PC-9 (cell line): Measurements from ENCODE around the gene SMARCE1. TPM values are rescaled to one million over a fixed set of nuclear protein-coding genes. Genes with fewer than 3 reads are reported as not detected.

Experiments used
- Bru-seq: library from RNA; stranded (reverse); fragments of 400-500 nt; gene quantifications from one replicate; lab custom pipeline; 2021; lab: Mats Ljungman, UMichigan
- BruChase-seq, 2 experiments: library from RNA; stranded (reverse); fragments of 400-500 nt; gene quantifications; one replicate each; lab custom pipeline; 2021; lab: Mats Ljungman, UMichigan
- BruUV-seq: library from RNA; stranded (reverse); fragments of 400-500 nt; replicated peaks from 2 replicates; lab custom pipeline; 2021; lab: Mats Ljungman, UMichigan
- CTCF ChIA-PET: fragments of 300-600 bp; sonication (Branson Sonifier 250); formaldehyde crosslinking; loops from one replicate; lab custom pipeline; 2022; ENCODE audit warnings: antibody characterized with exemption; lab: Charles Lee
- POLR2A ChIA-PET: fragments of 300-600 bp; sonication (Branson Sonifier 250); formaldehyde crosslinking; loops from one replicate; lab custom pipeline; 2022; ENCODE audit warnings: antibody characterized with exemption; ENCODE audit not compliant: unreplicated experiment; lab: Charles Lee
- DNase-seq, 2 experiments: peaks; one replicate each; pipeline versions ENCODE4 v3.0.0 to v3.0.0-alpha.2; 2015 to 2022; ENCODE audit warnings: mixed read lengths in 1 of 2
- H2AFZ ChIP-seq: fragments of 200-600 bp; sonication (generic); 2 replicates; pipeline ENCODE4 v1.8.1; 2017; ENCODE audit warnings: antibody characterized with exemption
- H3F3A ChIP-seq: fragments of 200-600 bp; sonication (generic); 2 replicates; pipeline ENCODE4 v1.8.1; 2017; ENCODE audit warnings: antibody characterized with exemption, mild to moderate bottlenecking, low read depth; ENCODE audit not compliant: insufficient read depth
- H3K27ac ChIP-seq: fragments of 200-600 bp; sonication (generic); 2 replicates; pipeline ENCODE4 v1.6.1; 2016; ENCODE audit warnings: mixed run types
- H3K27me3 ChIP-seq: fragments of 200-600 bp; sonication (generic); 2 replicates; pipeline ENCODE4 v1.6.1; 2016; ENCODE audit warnings: low read depth, mixed run types; ENCODE audit not compliant: insufficient read depth
- H3K36me3 ChIP-seq: fragments of 200-600 bp; sonication (generic); 2 replicates; pipeline ENCODE4 v1.6.1; 2016; ENCODE audit warnings: low read depth, mixed run types
- H3K4me1 ChIP-seq: fragments of 200-600 bp; sonication (generic); replicated peaks from 2 replicates; pipeline ENCODE4 v1.6.1; 2016; ENCODE audit warnings: mixed run types; ENCODE audit not compliant: insufficient read depth
- H3K4me2 ChIP-seq: fragments of 200-600 bp; sonication (generic); 2 replicates; pipeline ENCODE4 v1.6.1; 2017; ENCODE audit warnings: mixed run types
- H3K4me3 ChIP-seq: fragments of 200-600 bp; sonication (generic); 2 replicates; pipeline ENCODE4 v1.6.1; 2016; ENCODE audit warnings: mixed run types
- H3K79me2 ChIP-seq: fragments of 200-600 bp; sonication (generic); 2 replicates; pipeline ENCODE4 v1.6.1; 2017; ENCODE audit warnings: low read depth, mixed run types
- H3K9me2 ChIP-seq: fragments of 200-600 bp; sonication (generic); 2 replicates; pipeline ENCODE4 v1.8.1; 2017; ENCODE audit warnings: mild to moderate bottlenecking; ENCODE audit not compliant: insufficient read depth
- H3K9me3 ChIP-seq: fragments of 200-600 bp; sonication (generic); 2 replicates; pipeline ENCODE4 v1.8.1; 2016; ENCODE audit warnings: low read depth; ENCODE audit not compliant: insufficient read depth
- H4K20me1 ChIP-seq: fragments of 200-600 bp; sonication (generic); 2 replicates; pipeline ENCODE4 v1.8.1; 2017; ENCODE audit not compliant: insufficient read depth
- EZH2 ChIP-seq: fragments of 200-600 bp; sonication (generic); IDR thresholded peaks from 2 replicates; pipeline ENCODE4 v1.8.0; 2017; ENCODE audit warnings: antibody characterized with exemption, low read depth
- intact Hi-C: fragments of 100-400 bp; cut with micrococcal nuclease; formaldehyde crosslinking; loops from one replicate; pipeline ENCODE4 v1.10.0; 2022; ENCODE audit not compliant: unreplicated experiment
- long read RNA-seq: library from polyadenylated mRNA; stranded (forward); transcript quantifications from one replicate; pipeline ENCODE4 v2.0.0, GENCODE V29; 2022
- total RNA-seq: library from RNA; stranded (reverse); gene quantifications from 2 replicates; pipeline ENCODE4 v1.2.3, GENCODE V29; 2021
- TF ChIP-seq, protein P1 (sequence below): fragments of 200-600 bp; sonication (generic); conservative IDR thresholded peaks from 2 replicates; pipeline ENCODE4 v1.6.1; 2017; ENCODE audit warnings: mixed run types, antibody characterized with exemption, mild to moderate bottlenecking, moderate library complexity

The SMARCE1 gene
- 75.0 and 90.8 TPM in 2 replicates for total RNA-seq
- percentile 91 among the genes with signal in this experiment for Bru-seq, nascent RNA
- percentile 88 among the genes with signal in this experiment for BruChase-seq, experiment 1, labeled RNA remaining after a 2-hour chase
- percentile 94 among the genes with signal in this experiment for BruChase-seq, experiment 2, labeled RNA remaining after a 6-hour chase
- long read RNA-seq, full-length matches to known transcripts = 102 of 115 reads
- long read RNA-seq, partial matches to known transcripts = 8 of 115 reads
- long read RNA-seq, other reads (novel, unspliced or antisense) = 5 of 115 reads

DNA sequence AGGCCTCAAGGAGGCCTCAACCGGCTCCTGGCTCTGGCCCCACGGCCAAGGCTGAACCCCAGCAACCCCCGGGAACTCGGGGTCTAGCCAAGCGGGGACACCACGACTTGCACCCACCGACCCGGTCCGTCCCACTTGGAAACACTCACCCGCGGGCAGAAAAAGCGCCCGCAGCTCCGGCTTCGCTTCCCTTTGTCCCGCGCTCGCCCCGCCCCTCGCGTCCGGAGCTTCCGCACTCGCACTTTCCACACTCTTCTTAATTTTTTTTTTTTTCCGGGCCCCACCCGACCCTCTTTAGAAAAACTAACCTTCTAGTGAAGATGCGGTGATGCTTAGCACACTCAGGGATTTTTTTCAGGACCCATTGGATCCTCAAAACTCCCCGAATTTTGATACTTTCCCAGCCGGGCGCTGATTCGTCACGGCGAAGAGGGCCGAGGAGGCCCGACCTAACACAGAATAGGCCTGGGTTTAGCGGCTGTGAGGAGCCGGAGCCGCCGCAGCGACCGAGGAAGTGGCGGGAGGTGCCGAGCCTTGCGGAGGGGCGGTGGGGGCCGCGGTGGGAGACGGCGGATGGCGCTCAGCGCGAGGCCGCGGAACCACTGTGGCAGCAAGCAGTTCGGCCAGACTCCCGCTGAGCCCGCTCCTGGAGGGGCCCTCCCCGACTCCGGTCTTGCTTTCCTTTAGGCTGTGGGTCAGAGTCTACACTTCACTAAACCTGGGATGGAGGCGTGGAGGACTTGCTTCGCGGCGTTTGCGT lies at the start of gene SMARCE1:
SMARCE1 (minus strand) TSS at position 195 of the 760 bp plus-strand sequence. CDS start 2,016 bp downstream, outside the sequence.
- H4K20me1 ChIP-seq = peaks cover 4% of the 10 kb centered on the region; the same call in 1 of the 2 replicates
- peak within 1 kb of the TSS; percentile 89 for H3K4me3 ChIP-seq
- H3K9me2 ChIP-seq = no peaks in the 10 kb centered on the region
- no peaks in the 10 kb centered on the region; the same call in 1 of the 2 replicates for H3F3A ChIP-seq
- H3K79me2 ChIP-seq = peaks cover 50% of the 10 kb centered on the region
- H3K27ac ChIP-seq = peak within 1 kb of the TSS; percentile 89
- peaks cover 21% of the 10 kb centered on the region for H3K4me1 ChIP-seq
- BruUV-seq = no TSS peak
- ChIA-PET POLR2A (interaction anchor here (0.6 to 1.1 kb wide), 5 partner anchors 21 to 900 kb away, joined by 3 to 9 read pairs (median 5); partner anchors contain the start of gene KRT27), CTCF (no interaction called here)
- peak; percentile 52 to 60 for DNase-seq
- no peaks in the 10 kb centered on the region for H3K9me3 ChIP-seq
- H2AFZ ChIP-seq = peak within 1 kb of the TSS; percentile 96
- intact Hi-C loops = loop anchor here (5.0 kb wide), 2 partner anchors 44 to 59 kb away; no protein-coding TSS in a partner anchor
- TF ChIP-seq, protein P1, sequence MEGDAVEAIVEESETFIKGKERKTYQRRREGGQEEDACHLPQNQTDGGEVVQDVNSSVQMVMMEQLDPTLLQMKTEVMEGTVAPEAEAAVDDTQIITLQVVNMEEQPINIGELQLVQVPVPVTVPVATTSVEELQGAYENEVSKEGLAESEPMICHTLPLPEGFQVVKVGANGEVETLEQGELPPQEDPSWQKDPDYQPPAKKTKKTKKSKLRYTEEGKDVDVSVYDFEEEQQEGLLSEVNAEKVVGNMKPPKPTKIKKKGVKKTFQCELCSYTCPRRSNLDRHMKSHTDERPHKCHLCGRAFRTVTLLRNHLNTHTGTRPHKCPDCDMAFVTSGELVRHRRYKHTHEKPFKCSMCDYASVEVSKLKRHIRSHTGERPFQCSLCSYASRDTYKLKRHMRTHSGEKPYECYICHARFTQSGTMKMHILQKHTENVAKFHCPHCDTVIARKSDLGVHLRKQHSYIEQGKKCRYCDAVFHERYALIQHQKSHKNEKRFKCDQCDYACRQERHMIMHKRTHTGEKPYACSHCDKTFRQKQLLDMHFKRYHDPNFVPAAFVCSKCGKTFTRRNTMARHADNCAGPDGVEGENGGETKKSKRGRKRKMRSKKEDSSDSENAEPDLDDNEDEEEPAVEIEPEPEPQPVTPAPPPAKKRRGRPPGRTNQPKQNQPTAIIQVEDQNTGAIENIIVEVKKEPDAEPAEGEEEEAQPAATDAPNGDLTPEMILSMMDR = no peak
- TF ChIP-seq EZH2 = no peak
- H3K27me3 ChIP-seq = no peaks in the 10 kb centered on the region
- H3K36me3 ChIP-seq = peaks cover 33% of the 10 kb centered on the region
- H3K4me2 ChIP-seq = peak within 1 kb of the TSS; percentile 87

DNA sequence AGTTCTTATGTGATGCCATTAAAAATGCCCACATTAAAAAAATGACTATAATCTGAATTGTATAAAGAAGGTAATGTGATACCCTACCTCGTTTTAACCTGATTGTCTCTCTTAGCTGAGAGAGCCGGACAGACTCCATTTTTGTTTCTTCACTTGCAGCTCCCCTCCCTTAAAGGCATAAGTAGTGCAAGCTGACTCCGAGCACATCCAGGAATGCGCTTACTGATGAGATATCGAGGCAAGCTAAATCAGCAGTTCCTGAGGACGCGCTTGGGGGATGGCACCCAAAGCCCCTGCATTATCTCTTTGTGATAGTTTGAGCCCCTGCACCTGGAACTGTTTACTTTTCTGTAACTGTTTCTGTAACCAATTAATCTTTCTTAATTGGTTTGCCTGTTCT lies 49.7 kb upstream of the SMARCE1 start:
- H2AFZ ChIP-seq = no peak overlapping the region
- no peaks in the 10 kb centered on the region for H3K36me3 ChIP-seq
- POLR2A ChIA-PET = no interaction called here
- no peaks in the 10 kb centered on the region for H3K27me3 ChIP-seq
- H3K9me3 ChIP-seq = no peaks in the 10 kb centered on the region
- H3K9me2 ChIP-seq = no peaks in the 10 kb centered on the region
- no peaks in the 10 kb centered on the region for H3K79me2 ChIP-seq
- no peaks in the 10 kb centered on the region for H4K20me1 ChIP-seq
- H3K27ac ChIP-seq = peak overlapping the region; percentile 42; the same call in 1 of the 2 replicates
- 0 out of 2 replicates have a peak overlapping the region, but pooled peaks have one; percentile 13 for H3K4me2 ChIP-seq
- peaks cover 41% of the 10 kb centered on the region for H3F3A ChIP-seq
- peaks cover 46% of the 10 kb centered on the region for H3K4me1 ChIP-seq
- DNase-seq = no peak
- CTCF ChIA-PET = interaction anchor here (0.6 kb wide), 1 partner anchor 515 kb away, joined by 3 read pairs; no protein-coding TSS in a partner anchor
- TF ChIP-seq, protein P1 = no peak
- TF ChIP-seq EZH2 = no peak
- no TSS peak for BruUV-seq
- no peak overlapping the region for H3K4me3 ChIP-seq
- intact Hi-C loops = no loop called here

DNA sequence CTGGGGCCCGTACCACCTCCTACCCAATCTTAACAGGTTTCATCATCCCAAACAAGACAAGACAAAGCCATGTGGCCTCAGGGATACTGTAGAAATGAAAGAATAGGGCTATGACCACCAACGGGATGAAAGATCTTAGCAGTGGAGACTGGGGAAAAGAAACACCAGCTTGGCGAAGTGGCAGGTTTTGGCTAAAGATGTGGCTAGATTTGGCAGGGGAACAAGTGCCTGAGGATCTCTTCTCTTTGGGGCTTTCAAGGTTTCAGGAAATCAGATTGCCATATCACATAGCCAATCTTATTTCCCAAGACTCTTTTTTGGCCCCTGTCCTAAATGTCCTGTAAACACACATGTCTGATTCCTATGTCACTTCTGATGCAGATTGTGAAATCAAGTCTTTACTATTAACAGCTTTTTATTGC lies 49.0 kb upstream of the SMARCE1 start:
- 0 out of 2 replicates have a peak overlapping the region, but pooled peaks have one; percentile 20 for H2AFZ ChIP-seq

More for the DNA sequence above, 49.0 kb upstream of the SMARCE1 start:
- TF ChIP-seq, protein P1 = no peak
- no peak for TF ChIP-seq EZH2
- H3K9me2 ChIP-seq = no peaks in the 10 kb centered on the region
- peaks cover 40% of the 10 kb centered on the region for H3K4me1 ChIP-seq
- intact Hi-C loops = no loop called here
- POLR2A ChIA-PET = no interaction called here
- DNase-seq = peak in 1 of 2 experiments; percentile 84
- no peaks in the 10 kb centered on the region for H4K20me1 ChIP-seq
- H3K36me3 ChIP-seq = no peaks in the 10 kb centered on the region
- no peaks in the 10 kb centered on the region for H3K27me3 ChIP-seq
- H3K9me3 ChIP-seq = no peaks in the 10 kb centered on the region
- no peaks in the 10 kb centered on the region for H3K79me2 ChIP-seq
- H3K4me3 ChIP-seq = no peak overlapping the region
- H3K4me2 ChIP-seq = peak overlapping the region; percentile 13; the same call in 1 of the 2 replicates
- CTCF ChIA-PET = no interaction called here
- no TSS peak for BruUV-seq
- peaks cover 35% of the 10 kb centered on the region for H3F3A ChIP-seq
- H3K27ac ChIP-seq = peak overlapping the region; percentile 42
